Endothelial cell of umbilical vein (primary cell): ENCODE data around the gene MIER2.

ENCODE experiments used
- EZH2 ChIP-seq: IDR thresholded peaks from 2 replicates; pipeline ENCODE4 v1.6.1; 2012; ENCODE audit warnings: borderline replicate concordance, low read depth, mild to moderate bottlenecking, moderate library complexity, low read length, inconsistent platforms; ENCODE audit not compliant: severe bottlenecking
- FOS ChIP-seq: IDR thresholded peaks from 2 replicates; pipeline ENCODE4 v1.6.1; 2011; ENCODE audit warnings: mild to moderate bottlenecking, low read length, moderate library complexity, borderline replicate concordance; ENCODE audit not compliant: insufficient read depth
- GATA2 ChIP-seq: IDR thresholded peaks from 2 replicates; pipeline ENCODE4 v1.7.0; 2011; ENCODE audit warnings: low read depth, mild to moderate bottlenecking, moderate library complexity, mixed read lengths, low read length; ENCODE audit not compliant: insufficient read length, insufficient read depth
- JUN ChIP-seq: IDR thresholded peaks from 2 replicates; pipeline ENCODE4 v1.6.1; 2011; ENCODE audit warnings: borderline replicate concordance, low read depth; ENCODE audit not compliant: insufficient read length, insufficient read depth
- POLR2A ChIP-seq: IDR thresholded peaks from 2 replicates; pipeline ENCODE4 v1.6.1; 2012; ENCODE audit warnings: low read depth, mild to moderate bottlenecking, control low read depth, low read length
- POLR2AphosphoS5 ChIP-seq: IDR thresholded peaks from 2 replicates; pipeline ENCODE4 v1.6.1; 2012; ENCODE audit warnings: low read depth, mild to moderate bottlenecking, control low read depth, low read length, moderate library complexity; ENCODE audit not compliant: insufficient read depth
- TF ChIP-seq, protein P1 (sequence below), 2 donors: IDR thresholded peaks; 1 replicate in 1 of 2; 2 replicates in 1 of 2; pipeline ENCODE4 v1.5.1; 2011; ENCODE audit warnings: low read length in 2 of 2, mild to moderate bottlenecking in 2 of 2, moderate library complexity in 2 of 2, control low read depth in 1 of 2, inconsistent platforms in 1 of 2, low read depth in 1 of 2; ENCODE audit not compliant: insufficient read depth in 1 of 2; ENCODE audit errors: extremely low read depth in 1 of 2

DNA sequence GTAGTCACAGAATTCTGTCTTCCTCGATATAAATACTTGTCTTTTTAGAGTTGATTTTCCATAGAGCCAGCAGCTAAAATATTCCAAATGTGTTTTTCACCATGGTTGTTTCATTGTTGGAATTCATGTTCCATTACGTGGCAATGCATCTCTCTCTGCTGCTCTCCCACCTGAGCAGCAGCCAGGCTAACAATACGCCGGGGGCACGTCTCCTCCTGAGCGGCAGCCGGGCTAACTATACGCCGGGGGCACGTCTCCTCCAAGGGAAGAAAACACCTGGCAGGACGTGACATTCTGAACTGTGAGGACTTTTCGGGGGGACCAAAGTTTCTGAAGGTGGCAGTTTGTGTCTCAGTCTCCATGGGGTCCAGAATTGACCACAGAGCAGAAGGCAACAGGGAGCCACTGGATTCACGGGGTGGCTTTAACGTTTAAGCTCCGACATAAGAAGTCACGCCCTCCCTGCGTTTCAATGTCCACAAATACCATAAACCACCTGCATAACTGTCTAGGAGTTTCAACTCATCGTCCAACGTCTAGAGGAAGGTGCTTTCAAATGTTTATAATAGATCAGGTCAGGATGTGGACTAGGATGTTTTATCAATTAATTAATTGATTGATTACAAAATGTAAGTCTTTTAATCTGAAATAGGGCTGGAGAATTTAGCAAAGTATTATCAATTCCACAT is 68.5 kb downstream of the MIER2 start:
- no peak for TF ChIP-seq POLR2AphosphoS5
- TF ChIP-seq, protein P1, sequence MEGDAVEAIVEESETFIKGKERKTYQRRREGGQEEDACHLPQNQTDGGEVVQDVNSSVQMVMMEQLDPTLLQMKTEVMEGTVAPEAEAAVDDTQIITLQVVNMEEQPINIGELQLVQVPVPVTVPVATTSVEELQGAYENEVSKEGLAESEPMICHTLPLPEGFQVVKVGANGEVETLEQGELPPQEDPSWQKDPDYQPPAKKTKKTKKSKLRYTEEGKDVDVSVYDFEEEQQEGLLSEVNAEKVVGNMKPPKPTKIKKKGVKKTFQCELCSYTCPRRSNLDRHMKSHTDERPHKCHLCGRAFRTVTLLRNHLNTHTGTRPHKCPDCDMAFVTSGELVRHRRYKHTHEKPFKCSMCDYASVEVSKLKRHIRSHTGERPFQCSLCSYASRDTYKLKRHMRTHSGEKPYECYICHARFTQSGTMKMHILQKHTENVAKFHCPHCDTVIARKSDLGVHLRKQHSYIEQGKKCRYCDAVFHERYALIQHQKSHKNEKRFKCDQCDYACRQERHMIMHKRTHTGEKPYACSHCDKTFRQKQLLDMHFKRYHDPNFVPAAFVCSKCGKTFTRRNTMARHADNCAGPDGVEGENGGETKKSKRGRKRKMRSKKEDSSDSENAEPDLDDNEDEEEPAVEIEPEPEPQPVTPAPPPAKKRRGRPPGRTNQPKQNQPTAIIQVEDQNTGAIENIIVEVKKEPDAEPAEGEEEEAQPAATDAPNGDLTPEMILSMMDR (IDR thresholded peaks at IDR 0.05; ENCODE audit: extremely low read depth in 1 of 2, insufficient read depth in 1 of 2, low read depth in 1 of 2, low read length in 2 of 2) = no peak
- no peak for TF ChIP-seq POLR2A
- no peak for TF ChIP-seq JUN
- TF ChIP-seq EZH2 = no peak
- TF ChIP-seq GATA2 = no peak
- no peak for TF ChIP-seq FOS
